ENCODE results near the gene MTHFR.
A peak's percentile ranks its signal among the peaks of the same experiment; 100 is the strongest.

Gene MTHFR

DNA sequence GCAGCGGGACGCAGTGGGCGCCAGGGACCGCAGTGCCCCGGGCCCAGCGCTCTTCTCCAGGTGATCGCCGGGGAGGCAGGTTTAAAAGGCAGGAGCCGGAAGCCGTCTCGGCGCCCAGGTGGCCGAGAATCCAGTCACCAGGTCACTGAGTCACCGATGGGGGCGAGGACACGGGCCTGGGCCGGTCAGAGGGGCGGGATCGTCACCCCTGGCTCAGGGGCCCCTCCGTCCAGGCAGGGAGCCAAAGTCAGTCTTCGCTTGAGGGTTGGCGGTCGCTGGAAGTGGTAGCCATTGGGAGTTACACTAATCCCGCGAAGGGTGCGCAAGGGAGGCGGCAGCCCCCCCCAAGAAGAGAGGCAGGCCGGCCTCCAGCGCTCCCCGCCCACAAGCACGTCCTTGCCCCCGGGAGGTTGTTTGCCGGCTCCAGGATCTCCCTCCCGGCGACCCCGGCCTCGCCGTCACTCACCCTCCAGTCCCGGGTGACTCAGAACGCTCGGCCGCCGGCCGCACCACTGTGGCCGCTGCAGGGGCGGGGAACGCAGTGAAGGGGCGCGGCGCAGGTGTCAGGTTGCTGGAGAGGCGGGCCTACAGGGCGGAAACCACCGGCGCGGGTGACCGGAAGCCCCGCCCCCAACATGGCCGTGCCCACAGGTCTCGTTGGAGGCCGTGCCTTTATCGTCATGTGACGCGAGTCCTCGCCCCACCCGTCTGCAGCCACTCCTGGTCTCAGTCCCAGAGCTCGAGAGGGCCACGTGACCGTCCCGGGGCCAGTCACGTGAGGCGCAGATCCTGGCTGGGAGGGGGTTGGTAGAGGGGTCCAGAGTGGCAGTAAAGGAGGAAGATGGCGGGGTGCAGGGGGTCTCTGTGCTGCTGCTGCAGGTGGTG, at the start of gene MTHFR, which contains the start of gene CLCN6:
MTHFR (minus strand) TSS at position 543 of the 885 bp plus-strand sequence. CDS start 2,848 bp downstream, outside the sequence.
CLCN6 (plus strand) TSS at position 770 of the 885 bp plus-strand sequence; CDS start at position 842, 72 bp downstream.
- peak; percentile 99 for DNase-seq (ENCODE audit: low spot score)

DNA sequence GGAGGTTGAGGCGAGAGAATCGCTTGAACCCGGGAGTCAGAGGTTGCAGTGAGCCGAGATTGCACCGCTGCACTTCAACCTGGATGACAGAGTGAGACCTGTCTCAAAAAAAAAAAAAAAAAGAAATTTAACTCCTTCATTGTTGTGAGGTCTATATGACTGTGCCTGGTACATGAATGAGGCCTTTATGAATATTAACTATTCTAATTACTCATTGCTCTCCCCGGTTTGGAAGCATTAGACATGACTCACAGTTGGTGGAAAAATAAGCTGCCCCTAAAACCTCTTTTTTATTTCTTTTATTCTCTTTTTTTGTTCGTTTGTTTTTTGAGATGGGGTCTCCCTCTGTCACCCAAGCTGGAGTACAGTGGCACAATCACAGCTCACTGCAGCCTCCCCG, 49.7 kb upstream of the MTHFR start:
- DNase-seq (ENCODE audit: low spot score) = no peak

DNA sequence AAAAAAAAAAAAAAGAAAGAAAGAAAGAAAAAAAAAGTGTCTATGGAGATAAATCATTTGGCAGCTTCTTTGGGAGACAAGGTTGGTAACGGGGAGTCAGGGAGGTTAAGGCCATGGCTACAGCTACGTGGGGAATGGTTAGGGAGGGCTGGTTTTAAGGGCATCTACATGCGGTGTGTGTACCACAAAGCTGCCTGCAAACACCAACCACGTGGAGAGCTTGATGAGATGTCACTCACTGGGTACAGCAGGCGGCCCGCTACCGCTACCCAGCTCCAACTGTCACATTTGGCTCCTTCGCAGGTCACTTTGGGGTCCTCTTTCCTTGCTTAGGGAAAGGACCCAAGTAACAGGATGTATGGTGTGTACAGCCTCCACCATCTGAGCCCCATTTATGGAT, 48.8 kb upstream of the MTHFR start:
- DNase-seq (ENCODE audit: low spot score) = no peak

DNA sequence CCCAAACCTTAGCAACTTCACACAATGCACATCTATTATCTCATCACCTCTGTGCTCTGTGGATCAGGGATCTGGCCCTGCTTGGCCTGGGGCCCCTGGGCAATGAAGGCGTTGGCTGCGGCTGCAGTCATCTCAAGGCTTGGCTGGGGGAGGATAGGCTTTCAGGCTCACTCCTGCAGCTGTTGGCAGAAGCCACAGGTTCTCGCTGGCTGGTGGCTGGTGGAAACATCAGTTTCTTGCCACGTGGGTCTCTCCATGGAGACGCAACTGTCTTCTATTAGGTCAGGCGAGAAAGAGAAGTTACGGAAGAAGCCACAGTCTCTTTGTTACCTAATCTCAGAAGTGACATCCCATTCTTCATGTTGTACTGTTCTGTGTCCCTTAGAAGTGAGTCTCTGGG, 45.4 kb upstream of the MTHFR start:
- no peak for DNase-seq (ENCODE audit: low spot score)

DNA sequence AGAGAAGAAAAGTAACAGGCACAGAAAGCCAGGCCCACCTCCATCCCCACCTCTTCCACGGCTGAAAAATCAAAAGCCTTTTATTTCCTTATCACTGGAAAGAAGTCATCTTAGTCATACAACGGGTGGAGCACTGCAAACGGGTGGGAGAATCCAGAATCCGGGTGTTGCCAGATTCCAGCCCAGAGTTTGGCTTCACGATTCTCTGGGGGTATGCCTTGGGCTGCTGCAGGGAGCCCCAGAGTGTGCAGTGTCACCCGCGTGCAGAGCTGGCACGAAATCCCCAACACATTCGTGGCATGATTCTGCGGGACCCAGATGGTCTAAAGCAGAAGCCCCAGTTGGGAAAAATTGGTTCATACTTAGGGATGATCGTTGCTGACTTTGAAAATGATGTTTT, 44.4 kb upstream of the MTHFR start:
- no peak for DNase-seq (ENCODE audit: low spot score)

DNA sequence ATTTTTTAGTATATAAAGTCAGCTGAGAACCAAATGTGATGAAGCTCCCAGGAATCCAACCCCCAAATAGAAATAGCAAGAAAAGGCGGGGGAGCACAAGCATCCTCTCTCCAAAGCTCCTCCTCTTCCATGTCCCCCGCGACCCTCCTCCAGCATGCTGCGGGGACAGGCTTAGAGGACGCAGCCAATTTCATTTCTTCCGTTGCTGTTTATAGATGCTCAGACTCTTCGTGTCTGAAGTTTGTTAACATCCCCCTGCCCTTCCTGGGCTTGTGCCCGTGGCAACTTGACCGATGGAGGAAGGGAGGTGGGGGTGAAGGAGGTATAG, 42.6 kb upstream of the MTHFR start:
- DNase-seq (ENCODE audit: low spot score) = no peak

DNA sequence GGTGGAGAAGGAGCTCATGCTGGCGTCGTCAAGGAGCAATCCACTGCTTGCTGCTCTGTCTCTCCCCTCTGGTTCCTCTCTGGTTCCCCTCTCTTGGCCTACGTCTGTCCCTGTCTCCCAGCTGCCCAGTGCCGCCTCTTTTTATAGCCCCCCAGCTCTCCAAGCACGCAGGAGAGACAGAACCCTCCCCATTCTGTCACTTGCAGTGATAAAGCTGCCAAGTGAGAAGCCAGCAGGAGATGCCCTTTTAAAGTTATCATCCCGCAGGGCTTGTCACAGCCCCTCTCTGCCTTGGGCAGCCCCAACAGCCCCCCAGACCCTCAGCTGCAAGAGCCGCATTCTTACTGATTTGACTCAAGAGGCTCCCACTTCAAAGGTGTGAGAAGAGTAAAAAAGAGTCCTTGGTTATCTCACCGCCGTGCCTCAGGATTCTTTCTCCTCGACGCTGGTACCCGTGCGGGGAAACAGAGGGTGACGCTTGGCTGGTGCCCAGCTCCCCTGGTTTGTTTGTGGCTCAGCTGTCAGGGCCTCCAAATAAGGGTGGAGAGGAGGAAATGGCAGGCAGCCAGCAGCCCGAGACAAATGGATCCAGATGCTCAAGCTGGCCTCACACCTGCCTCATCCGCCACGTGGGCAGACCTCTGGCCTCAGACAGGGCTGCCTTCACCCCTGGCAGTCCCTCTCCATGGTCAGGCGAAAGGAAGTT, 42.1 kb upstream of the MTHFR start, which contains the start of gene NPPA:
NPPA (minus strand) TSS at position 117 of the 706 bp plus-strand sequence; CDS start at position 18, 99 bp downstream.
- DNase-seq (ENCODE audit: low spot score) = no peak

DNA sequence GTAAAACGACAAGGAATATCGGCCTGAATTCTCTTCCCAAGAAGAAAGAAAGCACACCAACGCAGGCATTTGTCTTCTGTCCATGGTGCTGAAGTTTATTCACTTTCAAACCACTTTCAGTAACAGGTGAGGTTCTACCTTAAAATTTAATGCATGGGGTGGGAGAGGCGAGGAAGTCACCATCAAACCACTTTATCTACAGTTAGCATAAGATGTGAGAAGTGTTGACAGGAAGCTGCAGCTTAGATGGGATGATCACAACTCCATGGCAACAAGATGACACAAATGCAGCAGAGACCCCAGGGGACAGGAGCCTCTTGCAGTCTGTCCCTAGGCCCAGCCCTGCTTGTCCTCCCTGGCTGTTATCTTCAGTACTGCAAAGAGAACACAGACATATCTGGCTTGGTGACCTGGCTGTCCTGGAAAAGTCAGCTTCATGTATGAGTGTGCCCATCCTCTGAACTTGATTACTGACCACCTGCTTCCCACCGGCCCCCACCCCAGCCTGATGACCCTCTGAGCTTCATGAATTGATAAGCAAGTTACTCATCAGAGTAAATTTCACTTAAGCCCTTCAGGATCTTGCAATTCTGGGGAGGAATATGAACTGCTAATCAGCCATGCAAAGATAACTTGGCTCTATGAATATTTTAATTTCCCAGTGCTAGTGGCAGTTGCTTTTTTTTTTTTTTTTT, 40.0 kb upstream of the MTHFR start:
- DNase-seq (ENCODE audit: low spot score) = peak; percentile 45

DNA sequence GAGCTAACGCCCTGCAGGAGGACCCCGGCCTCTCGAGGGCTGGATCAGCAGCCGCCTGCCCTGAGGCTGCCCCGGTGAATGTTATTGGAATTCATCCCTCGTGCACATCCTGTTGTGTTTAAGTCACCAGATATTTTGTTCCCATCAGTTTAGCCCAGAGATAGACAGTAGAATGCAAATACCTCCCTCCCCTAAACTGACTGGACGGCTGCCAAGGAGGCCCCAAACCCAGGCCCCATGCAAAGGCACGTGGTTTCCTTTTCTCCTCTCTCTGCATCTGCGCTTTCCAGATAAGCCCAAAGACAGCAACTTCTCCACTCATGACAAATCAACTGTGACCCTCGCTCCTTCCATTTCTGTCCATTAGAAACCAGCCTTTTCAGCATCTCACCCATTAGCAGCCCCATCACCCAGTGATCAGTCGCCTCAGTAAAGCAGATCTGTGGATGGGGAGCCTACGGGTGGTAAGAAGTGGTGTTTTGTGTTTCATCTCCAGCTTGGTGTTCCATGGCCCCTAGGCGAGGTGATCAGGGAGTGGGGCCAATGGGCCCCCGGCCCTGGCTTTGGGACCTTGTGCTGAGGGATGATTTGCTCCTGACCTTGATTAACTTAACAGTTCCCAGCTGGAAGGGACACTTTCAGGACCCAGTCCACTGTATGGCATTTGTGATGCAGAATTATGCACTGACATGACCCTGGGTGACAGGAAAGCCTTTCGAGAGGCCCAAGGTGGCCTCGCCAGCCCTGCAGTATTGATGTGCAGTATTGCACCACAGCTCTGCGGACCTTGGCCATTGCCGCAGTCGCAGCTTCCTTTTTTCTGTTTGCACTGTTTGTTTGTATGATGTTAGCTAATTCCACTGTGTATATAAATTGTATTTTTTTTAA, 36.6 kb upstream of the MTHFR start:
- peak; percentile 93 for DNase-seq (ENCODE audit: low spot score)

DNA sequence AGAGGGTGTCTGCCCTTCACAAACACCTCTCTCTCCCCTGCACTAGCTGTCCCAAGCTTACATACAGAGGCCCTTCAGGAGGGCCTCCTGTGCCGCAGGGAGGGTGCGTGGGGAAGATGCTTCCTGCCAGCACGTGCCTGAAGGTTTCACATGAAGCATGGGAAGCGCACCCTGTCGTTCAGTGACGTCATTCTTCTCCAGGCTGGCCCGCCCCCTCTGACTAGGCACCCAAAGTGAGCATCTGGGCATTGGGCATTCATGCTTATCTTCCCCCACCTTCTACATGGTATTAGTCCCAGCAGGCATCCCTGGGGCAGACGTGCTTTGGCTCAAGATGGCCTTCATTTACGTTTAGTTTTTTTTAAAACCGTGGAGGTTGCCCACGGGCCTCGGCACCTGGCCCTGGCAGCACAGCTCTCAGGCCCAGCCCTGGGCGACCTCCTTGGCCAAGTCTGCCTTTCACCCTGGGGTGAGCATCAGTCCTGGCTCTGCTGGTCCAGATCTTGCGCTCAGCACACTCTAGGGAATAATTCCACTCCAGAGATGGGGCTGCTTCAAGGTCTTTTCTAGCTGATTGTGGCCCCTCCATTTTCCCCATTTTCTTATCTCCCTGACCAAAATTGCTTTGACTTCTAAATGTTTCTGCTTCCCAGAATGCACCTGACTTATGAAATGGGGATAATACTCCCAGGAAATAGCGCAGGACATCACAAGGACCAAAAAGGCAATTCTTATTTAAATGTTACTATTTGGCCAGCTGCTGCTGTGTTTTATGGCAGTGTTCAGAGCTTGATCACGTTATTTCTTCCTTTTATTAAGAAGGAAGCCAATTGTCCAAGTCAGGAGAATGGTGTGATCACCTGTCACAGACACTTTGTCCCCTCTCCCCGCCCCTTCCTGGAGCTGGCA, 35.7 kb upstream of the MTHFR start:
- peak; percentile 95 for DNase-seq (ENCODE audit: low spot score)

DNA sequence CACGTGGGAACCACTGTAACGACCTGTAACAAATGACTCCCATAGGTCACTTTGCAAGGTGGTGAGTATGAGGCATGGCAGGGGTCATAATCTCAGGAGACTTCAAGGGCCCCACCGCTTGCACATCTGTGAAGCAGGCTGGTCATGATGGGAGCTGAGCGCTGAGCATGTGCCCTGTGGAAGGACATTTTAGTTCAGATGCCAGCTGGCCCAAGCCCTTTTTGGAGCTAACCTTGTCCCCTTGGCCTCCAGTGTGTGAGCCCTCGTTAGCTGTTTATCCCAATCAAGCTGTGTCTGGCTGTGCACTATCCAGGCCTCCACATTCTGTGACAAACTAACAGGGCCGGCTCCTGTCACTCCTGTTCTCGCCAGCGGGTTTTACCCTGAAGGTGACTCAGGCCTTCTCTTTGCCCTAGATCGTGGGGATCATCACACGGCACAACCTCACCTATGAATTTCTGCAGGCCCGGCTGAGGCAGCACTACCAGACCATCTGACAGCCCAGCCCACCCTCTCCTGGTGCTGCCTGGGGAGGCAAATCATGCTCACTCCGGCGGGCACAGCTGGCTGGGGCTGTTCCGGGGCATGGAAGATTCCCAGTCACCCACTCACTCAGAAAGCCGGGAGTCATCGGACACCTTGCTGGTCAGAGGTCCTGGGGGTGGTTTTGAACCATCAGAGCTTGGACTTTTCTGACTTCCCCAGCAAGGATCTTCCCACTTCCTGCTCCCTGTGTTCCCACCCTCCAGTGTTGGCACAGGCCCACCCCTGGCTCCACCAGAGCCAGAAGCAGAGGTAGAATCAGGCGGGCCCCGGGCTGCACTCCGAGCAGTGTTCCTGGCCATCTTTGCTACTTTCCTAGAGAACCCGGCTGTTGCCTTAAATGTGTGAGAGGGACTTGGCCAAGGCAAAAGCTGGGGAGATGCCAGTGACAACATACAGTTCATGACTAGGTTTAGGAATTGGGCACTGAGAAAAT, 34.3 kb upstream of the MTHFR start:
- peak; percentile 24 for DNase-seq (ENCODE audit: low spot score)

DNA sequence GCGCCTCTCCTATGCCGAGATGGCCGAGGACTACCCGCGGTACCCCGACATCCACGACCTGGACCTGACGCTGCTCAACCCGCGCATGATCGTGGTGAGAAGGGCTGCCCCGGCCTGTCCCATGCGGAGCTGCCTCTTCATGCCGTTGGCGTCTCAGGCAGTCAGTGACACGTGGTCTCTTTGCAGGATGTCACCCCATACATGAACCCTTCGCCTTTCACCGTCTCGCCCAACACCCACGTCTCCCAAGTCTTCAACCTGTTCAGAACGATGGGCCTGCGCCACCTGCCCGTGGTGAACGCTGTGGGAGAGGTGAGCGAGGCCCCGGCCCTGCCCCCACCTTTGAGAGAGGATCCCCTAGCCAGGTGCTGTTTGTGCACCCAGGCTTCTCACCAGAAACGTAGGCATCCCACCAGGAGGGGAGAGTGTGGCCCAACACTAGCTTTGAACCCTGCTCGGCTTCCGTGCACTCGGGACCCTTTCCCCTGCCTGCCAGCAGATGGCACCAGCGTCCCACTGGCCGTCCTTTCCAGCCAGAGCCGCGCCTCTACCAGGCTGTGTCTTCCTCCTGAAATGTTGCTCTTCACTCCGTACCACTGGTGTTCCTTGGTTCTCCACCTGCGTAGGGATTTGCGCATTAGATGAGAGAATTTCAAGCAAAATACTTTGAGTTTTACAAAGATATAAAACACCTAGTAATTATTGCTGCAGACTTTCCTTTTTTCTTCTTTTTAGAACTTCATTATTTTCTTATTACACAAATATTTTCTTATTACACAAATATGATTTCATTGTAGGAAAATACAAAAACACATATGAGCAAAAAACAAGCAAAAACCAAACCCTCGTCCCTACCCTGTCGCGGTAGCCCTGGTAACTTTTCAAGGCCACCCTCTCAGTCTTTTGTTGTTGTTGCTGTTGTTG, 32.8 kb upstream of the MTHFR start:
- DNase-seq (ENCODE audit: low spot score) = peak; percentile 85

DNA sequence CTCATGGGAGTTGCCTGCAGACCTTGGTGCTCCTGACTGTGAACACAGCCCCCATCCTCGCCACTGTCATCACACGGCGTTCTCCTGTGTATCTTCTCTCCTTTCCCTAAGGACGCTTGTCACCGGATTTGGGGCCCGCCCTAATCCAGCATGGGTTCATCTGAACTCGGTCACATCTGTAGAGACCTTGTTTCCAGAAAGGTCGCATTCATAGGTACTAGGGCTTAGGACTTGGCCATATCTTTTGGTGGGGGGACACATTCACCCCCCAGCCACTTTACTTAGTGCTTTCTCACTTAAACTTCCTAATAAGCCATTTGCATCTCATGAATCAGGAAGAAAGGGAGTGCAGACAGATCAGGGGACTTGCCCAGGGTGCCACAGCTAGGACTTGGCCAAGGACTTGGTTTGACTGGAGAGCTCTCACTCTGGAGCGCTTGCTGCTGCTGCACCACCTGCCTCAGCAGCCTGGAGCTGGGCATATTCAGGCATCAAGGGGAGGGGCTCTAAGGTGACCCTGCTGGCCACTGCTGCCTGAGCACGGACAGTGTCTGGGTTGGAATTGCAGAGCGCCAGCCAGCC, 32.1 kb upstream of the MTHFR start:
- DNase-seq (ENCODE audit: low spot score) = no peak

DNA sequence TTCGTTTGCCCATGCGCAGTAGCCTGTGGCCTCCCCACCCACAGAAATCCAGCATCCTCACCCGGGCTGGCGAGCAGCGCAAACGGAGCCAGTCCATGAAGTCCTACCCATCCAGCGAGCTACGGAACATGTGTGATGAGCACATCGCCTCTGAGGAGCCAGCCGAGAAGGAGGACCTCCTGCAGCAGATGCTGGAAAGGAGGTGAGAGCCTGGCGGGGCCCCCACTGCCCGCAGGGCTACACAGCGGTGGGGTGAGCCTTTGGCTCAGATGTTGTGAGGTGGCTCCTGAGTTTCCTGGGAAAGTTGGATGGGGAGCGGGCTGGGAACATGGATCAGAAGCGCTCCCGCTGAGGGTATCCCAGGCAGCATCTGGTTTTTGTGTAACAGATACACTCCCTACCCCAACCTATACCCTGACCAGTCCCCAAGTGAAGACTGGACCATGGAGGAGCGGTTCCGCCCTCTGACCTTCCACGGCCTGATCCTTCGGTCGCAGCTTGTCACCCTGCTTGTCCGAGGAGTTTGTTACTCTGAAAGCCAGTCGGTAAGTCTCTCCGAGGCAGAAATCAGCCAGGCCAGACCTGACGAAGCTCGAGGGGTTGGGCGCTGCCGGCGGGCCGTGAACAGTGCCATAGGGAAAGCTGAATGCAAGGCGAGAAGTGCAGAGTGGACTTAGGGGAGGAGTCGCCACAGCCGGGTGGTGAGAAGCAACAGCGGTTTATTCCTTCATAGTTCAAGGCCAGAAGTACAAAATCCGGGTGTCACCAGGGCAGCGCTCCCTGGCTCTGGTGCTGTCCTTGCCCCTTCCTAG, 31.4 kb upstream of the MTHFR start:
- no peak for DNase-seq (ENCODE audit: low spot score)

DNA sequence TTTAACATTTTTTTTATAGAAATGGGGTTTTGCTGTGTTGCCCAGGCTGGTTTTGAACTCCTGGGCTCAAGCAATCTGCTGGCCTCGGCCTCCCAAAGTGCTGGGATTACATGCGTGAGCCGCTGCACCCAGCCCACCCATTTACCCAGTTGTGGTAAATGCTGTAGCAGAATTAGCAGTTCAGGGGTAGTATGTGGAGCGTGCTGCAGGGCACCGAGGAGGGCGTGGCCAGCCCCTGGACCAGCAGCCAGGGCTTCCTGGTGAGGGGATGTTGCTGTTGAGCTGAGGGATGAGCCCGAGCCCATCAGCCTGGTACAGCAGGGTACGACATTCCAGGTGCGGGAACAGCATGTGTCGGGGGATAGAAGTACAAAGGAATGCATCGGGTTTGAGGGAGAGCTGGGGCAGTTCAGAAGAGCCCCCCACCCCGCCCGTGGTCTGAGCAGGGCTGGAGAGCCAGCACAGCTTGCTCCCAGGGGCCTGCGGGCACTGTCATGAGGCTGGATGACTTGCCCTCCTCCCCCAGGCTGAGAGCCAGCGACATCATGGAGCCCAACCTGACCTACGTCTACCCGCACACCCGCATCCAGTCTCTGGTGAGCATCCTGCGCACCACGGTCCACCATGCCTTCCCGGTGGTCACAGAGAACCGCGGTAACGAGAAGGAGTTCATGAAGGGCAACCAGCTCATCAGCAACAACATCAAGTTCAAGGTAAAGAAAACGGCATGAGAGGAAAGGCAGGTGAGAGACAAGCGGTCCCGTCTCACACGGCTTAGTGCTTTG, 29.9 kb upstream of the MTHFR start:
- DNase-seq (ENCODE audit: low spot score) = no peak

DNA sequence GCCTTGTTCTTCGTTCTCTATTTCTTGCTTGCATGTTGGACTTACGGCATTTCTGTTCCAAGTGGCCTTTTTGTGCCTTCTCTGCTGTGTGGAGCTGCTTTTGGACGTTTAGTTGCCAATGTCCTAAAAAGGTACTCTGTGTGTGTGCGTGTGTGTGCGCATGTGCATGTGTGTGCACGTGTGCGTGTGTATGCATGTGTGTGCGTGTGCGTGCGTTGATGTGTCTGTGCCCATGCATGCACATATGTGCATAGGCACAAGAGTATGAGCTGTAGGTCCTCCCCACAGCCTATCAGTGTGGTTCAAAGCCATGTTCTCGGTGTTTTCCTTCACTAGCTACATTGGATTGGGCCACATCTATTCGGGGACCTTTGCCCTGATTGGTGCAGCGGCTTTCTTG, 28.1 kb upstream of the MTHFR start:
- no peak for DNase-seq (ENCODE audit: low spot score)
